Forelimb muscle (tissue), 1 donor: ENCODE results near the gene UBB. TPM values are rescaled to one million over a fixed set of nuclear protein-coding genes. Genes with fewer than 3 reads are reported as not detected.
"Not testable (repeated sequence)": the region's sequence is repeated elsewhere in the genome, so short reads cannot be mapped to it uniquely, and the experiment has no call there.

ENCODE experiments used
- DNase-seq: peaks from one replicate; pipeline ENCODE4 v3.0.0-alpha.2; 2013; ENCODE audit warnings: low read depth
- polyA plus RNA-seq: library from polyadenylated mRNA; unstranded; fragments of 120-200 nt; gene quantifications from one replicate; pipeline ENCODE4 v1.2.1, GENCODE V29; 2013; ENCODE audit not compliant: insufficient read length

Gene UBB
- polyA plus RNA-seq, 1 donor, result 1,502 TPM

DNA sequence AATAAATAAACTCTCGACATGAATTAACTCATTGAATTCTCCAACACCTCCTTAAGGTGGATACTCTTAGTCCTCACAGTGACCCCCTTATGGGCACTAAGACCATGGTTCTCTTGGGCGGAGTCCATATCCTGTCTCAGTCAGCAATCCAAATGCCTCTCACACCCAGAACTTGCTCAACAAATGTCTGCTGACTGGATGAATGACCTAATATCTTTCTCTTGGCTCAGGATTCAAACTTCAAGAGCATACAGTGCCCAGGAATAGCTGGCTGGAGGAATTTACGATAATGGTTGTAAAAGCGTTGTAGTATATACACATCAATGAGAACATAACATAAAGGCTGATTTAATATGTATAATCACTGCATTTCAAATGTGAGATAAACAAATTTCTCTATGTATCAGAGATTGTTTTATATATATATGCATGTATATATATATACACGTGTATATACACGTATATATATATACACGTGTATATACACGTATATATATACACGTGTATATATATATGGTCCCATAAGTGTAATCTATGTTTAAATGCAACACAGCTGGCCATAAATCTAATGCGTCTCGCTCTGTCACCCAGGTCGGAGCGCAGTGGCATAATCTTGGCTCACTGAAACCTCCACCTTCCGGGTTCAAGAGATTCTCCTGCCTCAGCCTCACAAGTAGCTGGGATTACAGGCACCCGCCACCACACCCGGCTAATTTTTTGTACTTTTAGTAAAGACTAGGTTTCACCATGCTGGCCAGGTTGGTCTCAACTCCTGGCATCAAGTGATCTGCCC is 6.5 kb upstream of the UBB start:
- DNase-seq, result no peak

- DNase-seq, result no peak
Observed at GRCh38 chr17:16377941-16378341, 3.0 kb upstream of the UBB start.

GRCh38 chr17:16378636-16379282 is 2.1 kb upstream of the UBB start:
- DNase-seq, result no peak

DNA sequence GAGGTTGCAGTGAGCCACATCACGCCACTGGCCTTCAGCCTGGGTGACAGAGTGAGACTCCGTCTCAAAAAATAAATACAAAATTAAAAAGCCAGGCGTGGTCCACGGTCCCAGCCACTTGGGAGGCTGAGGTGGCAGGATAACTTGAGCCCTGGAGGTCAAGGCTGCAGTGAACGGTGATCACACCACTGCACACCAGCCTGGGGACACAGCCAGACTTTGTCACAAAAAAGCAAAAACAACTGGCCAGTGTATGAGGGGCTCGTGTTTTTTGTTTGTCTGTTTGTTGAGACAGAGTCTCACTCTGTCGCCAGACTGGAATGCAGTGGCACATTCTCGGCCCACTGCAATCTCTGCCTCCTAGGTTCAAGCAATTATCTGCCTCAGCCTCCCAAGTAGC is 1.2 kb upstream of the UBB start:
- DNase-seq, result no peak

DNA sequence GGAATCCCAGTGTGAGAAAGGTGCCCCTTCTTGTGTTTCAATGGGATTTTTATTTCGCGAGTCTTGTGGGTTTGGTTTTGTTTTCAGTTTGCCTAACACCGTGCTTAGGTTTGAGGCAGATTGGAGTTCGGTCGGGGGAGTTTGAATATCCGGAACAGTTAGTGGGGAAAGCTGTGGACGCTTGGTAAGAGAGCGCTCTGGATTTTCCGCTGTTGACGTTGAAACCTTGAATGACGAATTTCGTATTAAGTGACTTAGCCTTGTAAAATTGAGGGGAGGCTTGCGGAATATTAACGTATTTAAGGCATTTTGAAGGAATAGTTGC is 567 bp downstream of the UBB start:
- no peak for DNase-seq

- DNase-seq, result no peak
Observed at GRCh38 chr17:16383216-16383615, 2.3 kb downstream of the UBB start.

GRCh38 chr17:16383772-16384287 is 2.9 kb downstream of the UBB start:
- DNase-seq, result no peak

GRCh38 chr17:16384557-16384956 is 3.7 kb downstream of the UBB start:
- no peak for DNase-seq

DNA sequence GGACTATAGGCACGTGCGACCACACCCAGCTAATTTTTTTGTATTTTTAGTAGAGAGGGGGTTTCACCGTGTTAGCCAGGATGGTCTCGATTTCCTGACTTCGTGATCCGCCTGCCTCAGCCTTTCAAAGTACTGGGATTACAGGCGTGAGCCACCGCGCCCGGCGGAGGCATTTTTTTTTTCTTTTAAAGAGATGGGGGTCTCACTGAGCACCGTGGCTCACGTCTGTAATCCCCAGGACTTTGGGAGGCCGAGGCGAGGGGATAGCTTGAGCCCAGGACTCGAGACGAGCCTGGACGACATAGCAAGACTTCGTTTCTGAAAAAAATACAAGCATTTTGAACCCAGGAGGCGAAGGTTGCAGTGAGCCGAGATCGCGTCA is 5.2 kb downstream of the UBB start:
- DNase-seq, result not testable (repeated sequence)

GRCh38 chr17:16391451-16391850 is 10.6 kb downstream of the UBB start:
- DNase-seq, result no peak

DNA sequence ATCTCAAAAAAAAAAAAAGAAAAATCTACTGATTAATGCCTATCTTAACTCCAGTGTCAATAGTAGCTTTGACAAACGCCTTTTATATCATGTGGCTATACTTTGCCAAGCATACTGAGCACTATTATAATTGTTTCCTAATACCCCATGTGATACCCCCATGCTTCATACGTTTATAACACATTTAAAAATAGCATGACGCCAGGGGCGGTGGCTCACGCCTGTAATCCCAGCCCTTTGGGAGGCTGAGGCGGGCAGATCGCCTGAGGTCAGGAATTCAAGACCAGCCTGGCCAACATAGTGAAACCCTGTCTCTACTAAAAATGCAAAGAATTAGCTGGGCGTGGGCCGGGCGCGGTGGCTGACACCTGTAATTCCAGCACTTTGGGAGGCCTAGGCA is 11.6 kb downstream of the UBB start:
- not testable (repeated sequence) for DNase-seq

GRCh38 chr17:16395887-16396286 is 15.0 kb downstream of the UBB start:
- not testable (repeated sequence) for DNase-seq

GRCh38 chr17:16396693-16397092 is 15.8 kb downstream of the UBB start:
- DNase-seq, result not testable (repeated sequence)

DNA sequence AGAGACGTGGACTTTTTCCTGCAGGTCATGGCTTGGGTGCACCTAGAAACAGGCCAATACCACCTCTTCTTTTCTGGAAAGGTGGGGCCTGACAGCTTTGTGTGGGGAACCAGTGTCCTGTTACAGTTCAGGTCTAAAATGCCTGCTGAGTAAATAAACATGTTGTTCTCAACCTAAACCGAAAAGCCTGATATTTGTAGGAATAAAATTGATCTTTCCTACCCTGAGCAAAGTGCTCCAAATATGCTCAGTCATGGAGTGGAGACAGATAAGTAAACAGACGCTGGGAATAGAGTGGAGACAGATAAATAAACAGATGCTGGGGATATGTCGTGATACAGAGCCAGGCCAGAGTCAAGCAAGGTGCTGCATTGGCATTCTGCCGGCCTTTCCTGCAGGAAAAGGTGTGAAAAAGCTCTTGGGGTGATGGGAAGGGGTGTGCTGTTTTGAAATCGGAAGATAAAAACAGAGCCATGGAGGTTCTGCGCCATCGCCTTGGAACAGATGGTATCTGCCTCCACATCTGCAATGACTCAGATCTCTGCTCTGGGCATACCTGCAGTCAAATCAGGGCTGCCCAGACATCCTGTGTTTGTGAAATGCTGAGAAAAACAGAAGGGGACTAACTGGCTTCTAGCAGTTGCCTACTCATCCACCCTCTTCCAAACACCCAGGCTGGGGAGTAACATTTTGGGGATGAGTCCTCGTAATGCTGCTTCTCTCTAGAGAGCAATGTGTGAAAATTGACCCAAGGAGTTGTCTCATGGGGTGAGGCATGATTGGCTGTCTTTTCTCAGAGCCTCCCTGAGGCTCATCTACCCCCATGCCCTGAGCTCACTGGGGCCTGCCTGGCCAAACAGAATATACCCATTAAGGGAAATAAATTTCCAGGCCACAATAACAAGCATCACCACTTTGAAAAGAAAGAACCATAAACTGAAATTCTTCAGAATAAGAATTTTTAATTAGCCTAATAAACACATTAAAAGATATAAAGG is 17.7 kb downstream of the UBB start:
- DNase-seq, result no peak

DNA sequence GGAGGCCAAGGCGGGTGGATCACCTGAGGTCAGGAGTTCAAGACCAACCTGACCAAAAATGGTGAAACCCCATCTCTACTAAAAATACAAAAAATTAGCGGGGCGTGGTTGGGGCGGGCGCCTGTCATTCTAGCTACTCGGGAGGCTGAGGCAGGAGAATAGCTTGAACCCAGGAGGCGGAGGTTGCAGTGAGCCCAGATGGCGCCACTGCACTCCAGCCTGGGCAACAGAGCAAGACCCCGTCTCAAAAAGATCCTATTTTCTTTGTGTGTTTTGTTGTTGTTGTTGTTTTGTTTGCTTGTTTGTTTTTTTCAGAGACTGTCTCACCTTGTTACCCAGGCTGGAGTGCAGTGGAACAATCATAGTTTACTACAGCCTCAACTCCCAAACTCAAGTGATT is 23.0 kb downstream of the UBB start:
- DNase-seq, result not testable (repeated sequence)

GRCh38 chr17:16406742-16407674 is 26.1 kb downstream of the UBB start:
- DNase-seq, result no peak

- DNase-seq, result no peak
Observed at GRCh38 chr17:16407911-16408588, 27.2 kb downstream of the UBB start.

DNA sequence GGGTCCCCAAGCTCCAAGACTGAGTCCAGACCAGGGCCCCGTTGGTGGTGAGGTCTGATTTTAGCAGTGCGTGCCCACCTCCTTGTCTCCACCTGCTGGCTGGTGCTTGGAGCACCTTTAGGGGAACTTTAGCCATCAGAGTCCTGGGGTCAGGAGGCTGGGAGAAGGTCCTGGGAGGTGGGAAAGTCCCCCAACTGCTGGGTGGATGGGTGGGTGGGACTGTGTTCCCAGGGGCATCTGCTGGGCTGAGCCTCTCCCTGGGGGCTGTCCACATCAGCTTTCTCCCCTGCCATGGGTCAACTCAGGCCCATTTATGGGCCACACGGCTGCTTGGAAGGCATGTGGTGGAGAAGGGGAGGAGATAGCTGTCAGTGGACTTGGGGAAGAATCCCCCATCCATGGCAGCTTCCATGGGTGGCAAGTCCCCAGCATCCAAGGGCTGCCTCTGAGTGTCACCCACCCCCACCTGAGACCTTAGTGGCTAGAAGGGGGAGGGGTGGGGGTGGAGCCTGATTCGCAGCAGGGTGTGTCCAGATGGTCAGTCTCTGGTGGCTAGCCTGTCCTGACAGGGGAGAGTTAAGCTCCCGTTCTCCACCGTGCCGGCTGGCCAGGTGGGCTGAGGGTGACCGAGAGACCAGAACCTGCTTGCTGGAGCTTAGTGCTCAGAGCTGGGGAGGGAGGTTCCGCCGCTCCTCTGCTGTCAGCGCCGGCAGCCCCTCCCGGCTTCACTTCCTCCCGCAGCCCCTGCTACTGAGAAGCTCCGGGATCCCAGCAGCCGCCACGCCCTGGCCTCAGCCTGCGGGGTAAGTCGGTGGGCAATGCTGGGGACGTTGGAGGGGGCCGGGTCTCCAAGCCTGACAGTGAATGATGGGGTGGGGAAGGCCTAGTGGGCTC is 34.4 kb downstream of the UBB start, which contains the start of gene TRPV2:
TRPV2 (plus strand) TSS at position 541 of the 894 bp plus-strand sequence. CDS start 2,098 bp downstream, outside the sequence.
- DNase-seq, result no peak

DNA sequence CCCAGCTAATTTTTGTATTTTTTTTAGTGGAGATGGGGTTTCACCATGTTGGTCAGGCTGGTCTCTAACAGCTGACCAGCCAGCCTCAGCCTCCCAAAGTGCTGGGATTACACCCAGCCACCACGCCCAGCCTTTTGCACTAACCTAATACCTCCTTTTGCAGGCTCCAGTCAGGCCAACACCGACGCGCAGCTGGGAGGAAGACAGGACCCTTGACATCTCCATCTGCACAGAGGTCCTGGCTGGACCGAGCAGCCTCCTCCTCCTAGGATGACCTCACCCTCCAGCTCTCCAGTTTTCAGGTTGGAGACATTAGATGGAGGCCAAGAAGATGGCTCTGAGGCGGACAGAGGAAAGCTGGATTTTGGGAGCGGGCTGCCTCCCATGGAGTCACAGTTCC is 36.5 kb downstream of the UBB start:
- DNase-seq, result no peak
